Osteocyte (in vitro differentiated cells): Measurements from ENCODE around the gene LIPJ. TPM values are rescaled to one million over a fixed set of nuclear protein-coding genes. Genes with fewer than 3 reads are reported as not detected.

Experiments used
- DNase-seq: peaks from one replicate; pipeline ENCODE4 v3.0.0; 2021; ENCODE audit warnings: mixed read lengths; ENCODE audit not compliant: unreplicated experiment; ENCODE audit errors: extremely low spot score
- H3K27ac Mint-ChIP-seq: one replicate; pipeline ENCODE4 v1.8.0; 2021; ENCODE audit warnings: mild to moderate bottlenecking, mixed read lengths; ENCODE audit not compliant: unreplicated experiment
- H3K27me3 Mint-ChIP-seq: one replicate; pipeline ENCODE4 v1.8.0; 2021; ENCODE audit warnings: mixed read lengths; ENCODE audit not compliant: unreplicated experiment
- H3K36me3 Mint-ChIP-seq: one replicate; pipeline ENCODE4 v1.8.0; 2021; ENCODE audit warnings: mixed read lengths; ENCODE audit not compliant: unreplicated experiment
- H3K4me1 Mint-ChIP-seq: one replicate; pipeline ENCODE4 v1.8.0; 2021; ENCODE audit warnings: mixed read lengths; ENCODE audit not compliant: unreplicated experiment
- H3K4me3 Mint-ChIP-seq: one replicate; pipeline ENCODE4 v1.8.0; 2021; ENCODE audit warnings: mild to moderate bottlenecking, moderate library complexity, mixed read lengths; ENCODE audit not compliant: unreplicated experiment
- H3K9me3 Mint-ChIP-seq: one replicate; pipeline ENCODE4 v1.8.0; 2021; ENCODE audit warnings: mixed read lengths; ENCODE audit not compliant: unreplicated experiment
- total RNA-seq: library from RNA; stranded (reverse); gene quantifications from 2 replicates; pipeline ENCODE4 v1.2.1, GENCODE V29; 2021
- TF ChIP-seq, protein P1 (sequence below): fragments of 200-600 bp; sonication (generic); IDR thresholded peaks from 2 replicates; pipeline ENCODE4 v1.5.0; 2021; ENCODE audit warnings: antibody characterized with exemption, mild to moderate bottlenecking, moderate library complexity

LIPJ gene
- total RNA-seq, 1 donor from 2014 or later = not detected

DNA sequence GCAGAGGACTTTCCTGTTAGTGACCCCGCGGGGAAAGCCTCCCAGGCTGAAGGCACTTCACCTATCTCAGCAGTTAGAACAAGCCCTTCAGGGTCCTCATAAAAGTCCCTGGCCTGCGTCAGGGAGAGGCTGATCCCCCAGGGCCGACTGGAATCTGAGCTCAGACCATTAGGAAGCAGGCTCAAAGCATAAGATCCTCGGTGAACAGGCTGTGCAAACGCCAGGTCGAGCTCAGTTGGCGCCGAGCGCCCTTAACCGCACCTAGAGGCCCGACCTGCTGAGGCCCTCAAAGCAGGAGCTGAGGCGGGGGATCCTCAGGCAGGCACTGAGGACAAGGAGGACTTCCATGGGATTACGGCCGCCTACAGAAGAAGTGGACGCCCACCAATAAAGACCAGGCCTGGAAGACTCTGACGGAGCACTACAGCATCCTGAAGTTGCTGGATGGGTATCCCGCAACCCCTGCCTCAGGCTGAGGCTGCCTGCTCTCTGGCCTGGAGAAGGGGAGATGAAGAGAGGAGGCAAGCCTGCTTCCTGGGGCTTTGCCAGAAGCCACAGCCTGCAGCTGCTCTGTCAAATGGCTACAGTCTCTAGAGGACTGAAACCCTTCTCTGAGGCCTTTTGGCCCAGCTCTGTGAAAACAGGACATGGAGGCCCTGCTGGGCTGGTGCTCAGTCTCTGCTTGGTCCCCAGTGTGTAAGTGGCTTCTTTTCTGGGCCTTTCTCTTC is 29.9 kb downstream of the LIPJ start:
- TF ChIP-seq, protein P1, sequence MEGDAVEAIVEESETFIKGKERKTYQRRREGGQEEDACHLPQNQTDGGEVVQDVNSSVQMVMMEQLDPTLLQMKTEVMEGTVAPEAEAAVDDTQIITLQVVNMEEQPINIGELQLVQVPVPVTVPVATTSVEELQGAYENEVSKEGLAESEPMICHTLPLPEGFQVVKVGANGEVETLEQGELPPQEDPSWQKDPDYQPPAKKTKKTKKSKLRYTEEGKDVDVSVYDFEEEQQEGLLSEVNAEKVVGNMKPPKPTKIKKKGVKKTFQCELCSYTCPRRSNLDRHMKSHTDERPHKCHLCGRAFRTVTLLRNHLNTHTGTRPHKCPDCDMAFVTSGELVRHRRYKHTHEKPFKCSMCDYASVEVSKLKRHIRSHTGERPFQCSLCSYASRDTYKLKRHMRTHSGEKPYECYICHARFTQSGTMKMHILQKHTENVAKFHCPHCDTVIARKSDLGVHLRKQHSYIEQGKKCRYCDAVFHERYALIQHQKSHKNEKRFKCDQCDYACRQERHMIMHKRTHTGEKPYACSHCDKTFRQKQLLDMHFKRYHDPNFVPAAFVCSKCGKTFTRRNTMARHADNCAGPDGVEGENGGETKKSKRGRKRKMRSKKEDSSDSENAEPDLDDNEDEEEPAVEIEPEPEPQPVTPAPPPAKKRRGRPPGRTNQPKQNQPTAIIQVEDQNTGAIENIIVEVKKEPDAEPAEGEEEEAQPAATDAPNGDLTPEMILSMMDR = no peak
- H3K9me3 Mint-ChIP-seq = peaks cover under 1% of the 10 kb centered on the region
- H3K36me3 Mint-ChIP-seq = no peaks in the 10 kb centered on the region
- H3K27ac Mint-ChIP-seq = no peak overlapping the region
- H3K27me3 Mint-ChIP-seq = peaks cover 9% of the 10 kb centered on the region
- no peak for DNase-seq
- H3K4me3 Mint-ChIP-seq = no peak overlapping the region
- no peaks in the 10 kb centered on the region for H3K4me1 Mint-ChIP-seq

DNA sequence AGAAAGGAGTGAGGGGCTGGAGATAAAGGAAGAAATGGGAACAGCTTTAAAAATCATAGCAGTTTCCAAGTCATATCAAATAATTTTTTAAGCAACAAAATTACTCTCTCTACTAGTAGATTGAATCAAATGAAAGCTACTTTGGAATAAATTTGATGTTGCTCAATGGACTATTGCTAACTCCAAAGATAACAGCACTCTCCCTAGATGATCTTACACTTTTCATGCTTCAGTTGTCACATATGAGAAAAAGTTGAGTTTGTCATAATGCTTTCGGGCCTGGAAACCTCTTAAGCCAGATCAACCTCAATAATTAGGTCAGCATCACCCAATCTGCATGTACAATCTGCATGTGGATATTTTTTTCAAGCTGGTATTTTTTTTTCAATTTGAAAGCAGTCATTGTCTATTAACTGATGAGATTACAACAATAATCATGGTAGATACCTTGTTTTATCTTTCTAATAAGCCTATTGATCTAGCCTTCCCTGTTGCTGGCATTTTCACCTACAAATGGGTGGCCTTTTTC is 31.3 kb downstream of the LIPJ start:
- Mint-ChIP-seq H3K4me3 (no peak overlapping the region), H3K9me3 (no peaks in the 10 kb centered on the region), H3K27ac (no peak overlapping the region), H3K27me3 (peaks cover 2% of the 10 kb centered on the region), H3K36me3 (no peaks in the 10 kb centered on the region), H3K4me1 (no peaks in the 10 kb centered on the region)
- TF ChIP-seq, protein P1 = no peak
- DNase-seq = no peak

DNA sequence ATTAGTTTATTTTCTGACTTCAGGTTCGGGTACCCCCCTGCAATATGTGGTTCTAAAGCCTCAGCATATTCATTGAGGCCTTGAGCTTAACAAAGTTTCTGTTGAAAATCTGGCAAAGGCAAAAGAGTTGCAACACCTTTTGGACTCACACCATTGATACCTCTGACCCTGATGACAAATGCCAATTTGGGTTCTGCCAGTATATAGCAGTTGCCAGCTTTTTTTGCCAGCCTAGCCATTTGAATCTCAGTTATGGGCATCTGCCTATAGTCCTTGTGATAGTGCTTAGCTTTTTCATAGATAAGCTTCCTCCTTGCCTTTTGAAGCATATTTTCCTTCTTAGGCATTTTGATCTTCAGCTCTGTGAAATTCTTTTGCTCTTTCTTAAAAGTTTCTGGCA is 31.9 kb downstream of the LIPJ start:
- no peaks in the 10 kb centered on the region for H3K4me1 Mint-ChIP-seq

DNA sequence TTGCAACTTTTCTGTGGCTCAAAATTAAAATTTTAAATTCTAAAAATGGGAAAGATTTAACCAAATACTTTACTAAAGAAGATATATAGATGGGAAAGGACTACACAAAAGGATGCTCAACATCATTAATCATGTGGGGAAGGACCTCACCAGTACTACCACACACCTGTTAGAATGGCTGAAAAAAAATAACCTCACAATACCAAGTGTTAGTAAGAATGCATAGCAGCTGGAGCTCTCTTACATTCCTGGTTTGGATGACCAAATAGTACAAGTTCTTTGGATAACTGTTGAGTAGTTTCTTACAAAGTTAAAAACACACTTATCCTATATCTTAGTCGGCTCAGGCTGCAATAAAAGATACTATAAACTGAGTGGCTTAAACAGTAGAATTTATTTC is 33.9 kb downstream of the LIPJ start:
- Mint-ChIP-seq H3K9me3 (no peaks in the 10 kb centered on the region), H3K27me3 (peaks cover 2% of the 10 kb centered on the region), H3K4me1 (no peaks in the 10 kb centered on the region), H3K27ac (no peak overlapping the region), H3K4me3 (no peak overlapping the region), H3K36me3 (no peaks in the 10 kb centered on the region)
- TF ChIP-seq, protein P1 = no peak
- DNase-seq = no peak

More for the DNA sequence above, 31.9 kb downstream of the LIPJ start:
- Mint-ChIP-seq H3K27me3 (peaks cover 2% of the 10 kb centered on the region), H3K4me3 (no peak overlapping the region), H3K9me3 (no peaks in the 10 kb centered on the region), H3K36me3 (no peaks in the 10 kb centered on the region), H3K27ac (no peak overlapping the region)
- TF ChIP-seq, protein P1 = no peak
- no peak for DNase-seq

DNA sequence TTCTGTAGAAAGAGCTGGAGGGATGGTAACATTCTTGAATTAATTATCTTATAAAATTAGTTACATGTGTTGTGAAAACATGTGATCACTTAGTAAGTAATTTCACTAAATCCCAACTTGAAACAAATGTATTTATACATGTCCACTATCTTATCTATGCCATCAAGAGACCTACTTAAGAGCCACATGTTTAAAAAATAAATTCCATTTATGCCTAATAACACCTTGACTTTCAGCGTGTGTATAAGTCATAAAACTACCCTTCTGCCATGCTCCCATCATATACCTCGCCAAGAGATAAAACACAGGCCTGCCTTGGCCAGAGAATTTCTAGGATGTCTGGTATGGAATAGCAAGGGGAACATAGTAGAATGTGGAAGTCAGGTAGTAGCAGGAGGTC is 37.3 kb downstream of the LIPJ start:
- Mint-ChIP-seq H3K9me3 (peaks cover 6% of the 10 kb centered on the region), H3K27ac (no peak overlapping the region), H3K36me3 (no peaks in the 10 kb centered on the region), H3K4me3 (no peak overlapping the region), H3K4me1 (no peaks in the 10 kb centered on the region), H3K27me3 (peaks cover 2% of the 10 kb centered on the region)
- no peak for DNase-seq
- TF ChIP-seq, protein P1 = no peak
